ENCODE data around the gene C19orf44. TPM values are rescaled to one million over a fixed set of nuclear protein-coding genes. Genes with fewer than 3 reads are reported as not detected.

Gene C19orf44
- polyA plus RNA-seq, 1 experiment = 3.4 TPM

DNA sequence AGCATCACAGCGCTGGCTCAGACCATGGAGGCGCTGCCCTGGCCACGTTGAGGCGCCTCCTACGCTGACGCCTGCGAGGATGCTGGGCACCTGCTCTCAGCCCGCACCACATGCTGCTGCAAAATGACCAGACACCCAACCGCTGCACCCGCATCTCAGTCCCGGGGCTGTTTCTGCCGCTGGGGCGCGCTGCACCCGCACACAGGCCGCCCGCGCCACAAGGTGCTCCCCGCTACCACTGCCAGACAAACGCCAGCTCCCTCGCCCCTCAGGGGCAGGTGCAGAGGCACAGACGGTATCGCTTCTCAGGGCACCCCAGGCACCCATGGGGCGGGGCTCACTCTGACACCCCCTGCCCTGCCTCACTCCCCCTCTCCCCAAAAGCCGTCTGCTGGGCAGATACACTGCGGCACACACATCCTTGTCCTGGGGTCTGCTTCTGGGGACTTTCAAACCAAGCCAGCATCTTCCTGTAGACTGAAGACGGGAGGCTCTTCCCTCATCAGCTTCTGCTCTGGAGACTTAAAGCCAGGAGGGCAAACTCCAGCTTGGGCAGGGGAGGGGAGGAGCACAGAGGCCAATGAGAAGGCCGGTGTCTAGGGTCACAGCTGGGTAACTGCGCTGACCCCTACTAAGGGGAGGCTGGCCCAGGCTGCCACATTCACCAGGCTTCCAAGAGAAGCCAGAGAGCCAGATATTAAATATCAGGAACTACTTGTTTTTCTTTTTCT lies 29.7 kb downstream of the C19orf44 start:
- TF ChIP-seq, protein P1, sequence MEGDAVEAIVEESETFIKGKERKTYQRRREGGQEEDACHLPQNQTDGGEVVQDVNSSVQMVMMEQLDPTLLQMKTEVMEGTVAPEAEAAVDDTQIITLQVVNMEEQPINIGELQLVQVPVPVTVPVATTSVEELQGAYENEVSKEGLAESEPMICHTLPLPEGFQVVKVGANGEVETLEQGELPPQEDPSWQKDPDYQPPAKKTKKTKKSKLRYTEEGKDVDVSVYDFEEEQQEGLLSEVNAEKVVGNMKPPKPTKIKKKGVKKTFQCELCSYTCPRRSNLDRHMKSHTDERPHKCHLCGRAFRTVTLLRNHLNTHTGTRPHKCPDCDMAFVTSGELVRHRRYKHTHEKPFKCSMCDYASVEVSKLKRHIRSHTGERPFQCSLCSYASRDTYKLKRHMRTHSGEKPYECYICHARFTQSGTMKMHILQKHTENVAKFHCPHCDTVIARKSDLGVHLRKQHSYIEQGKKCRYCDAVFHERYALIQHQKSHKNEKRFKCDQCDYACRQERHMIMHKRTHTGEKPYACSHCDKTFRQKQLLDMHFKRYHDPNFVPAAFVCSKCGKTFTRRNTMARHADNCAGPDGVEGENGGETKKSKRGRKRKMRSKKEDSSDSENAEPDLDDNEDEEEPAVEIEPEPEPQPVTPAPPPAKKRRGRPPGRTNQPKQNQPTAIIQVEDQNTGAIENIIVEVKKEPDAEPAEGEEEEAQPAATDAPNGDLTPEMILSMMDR (IDR thresholded peaks at IDR 0.05; ENCODE audit: insufficient read depth, low read depth, low read length) = no peak
- ChIA-PET CTCF (interaction anchor here (0.8 kb wide), 1 partner anchor 12 kb away, joined by 3 read pairs; no protein-coding TSS in a partner anchor), POLR2A (no interaction called here)

DNA sequence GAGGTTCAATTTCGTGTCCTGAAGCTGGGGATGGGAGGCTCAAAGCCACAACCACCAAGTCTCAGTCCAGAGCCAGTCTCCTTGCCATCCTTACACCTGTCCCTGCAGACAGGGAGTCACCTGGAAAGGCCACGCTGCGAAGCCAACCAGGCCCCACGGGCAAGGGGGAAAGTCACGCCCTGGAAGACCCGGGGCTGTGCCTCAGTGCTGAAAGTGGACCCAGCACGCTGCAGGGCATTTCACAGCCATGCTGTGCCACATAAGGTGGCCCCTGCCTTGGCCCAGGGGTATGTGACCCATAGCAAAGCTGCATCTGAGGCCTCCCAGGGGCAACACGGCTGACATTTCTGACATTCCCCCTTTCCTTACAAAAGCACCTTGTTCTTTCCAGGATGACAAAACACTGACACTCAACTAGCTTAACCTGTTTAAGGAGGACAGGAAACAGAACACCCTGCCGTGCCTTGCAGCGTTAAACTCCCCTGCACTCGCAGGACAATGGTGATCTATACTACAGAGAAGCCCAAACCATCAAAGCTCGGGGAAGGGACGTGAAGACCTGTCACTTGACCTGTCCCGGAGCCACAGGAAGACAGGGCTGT lies 31.2 kb downstream of the C19orf44 start:
- H3K36me3 ChIP-seq (ENCODE audit: control insufficient read depth, insufficient read depth, low read length) = peaks cover 75% of the 10 kb centered on the region
- no peaks in the 10 kb centered on the region for H3K27me3 ChIP-seq (ENCODE audit: control insufficient read depth, insufficient read depth, low read length)
- DNase-seq (ENCODE audit: low read depth) = no peak
- ChIA-PET POLR2A (no interaction called here), CTCF (interaction anchor here (1.1 kb wide), 1 partner anchor 14 kb away, joined by 3 read pairs; no protein-coding TSS in a partner anchor)
- TF ChIP-seq, protein P1 (IDR thresholded peaks at IDR 0.05; ENCODE audit: insufficient read depth, low read depth, low read length) = no peak
- no peak overlapping the region for H3K4me3 ChIP-seq (ENCODE audit: low read depth, low read length)

More for the DNA sequence above, 29.7 kb downstream of the C19orf44 start:
- H3K4me3 ChIP-seq (ENCODE audit: low read depth, low read length) = no peak overlapping the region
- no peak for DNase-seq (ENCODE audit: low read depth)
- H3K36me3 ChIP-seq (ENCODE audit: control insufficient read depth, insufficient read depth, low read length) = peaks cover 69% of the 10 kb centered on the region
- no peaks in the 10 kb centered on the region for H3K27me3 ChIP-seq (ENCODE audit: control insufficient read depth, insufficient read depth, low read length)

DNA sequence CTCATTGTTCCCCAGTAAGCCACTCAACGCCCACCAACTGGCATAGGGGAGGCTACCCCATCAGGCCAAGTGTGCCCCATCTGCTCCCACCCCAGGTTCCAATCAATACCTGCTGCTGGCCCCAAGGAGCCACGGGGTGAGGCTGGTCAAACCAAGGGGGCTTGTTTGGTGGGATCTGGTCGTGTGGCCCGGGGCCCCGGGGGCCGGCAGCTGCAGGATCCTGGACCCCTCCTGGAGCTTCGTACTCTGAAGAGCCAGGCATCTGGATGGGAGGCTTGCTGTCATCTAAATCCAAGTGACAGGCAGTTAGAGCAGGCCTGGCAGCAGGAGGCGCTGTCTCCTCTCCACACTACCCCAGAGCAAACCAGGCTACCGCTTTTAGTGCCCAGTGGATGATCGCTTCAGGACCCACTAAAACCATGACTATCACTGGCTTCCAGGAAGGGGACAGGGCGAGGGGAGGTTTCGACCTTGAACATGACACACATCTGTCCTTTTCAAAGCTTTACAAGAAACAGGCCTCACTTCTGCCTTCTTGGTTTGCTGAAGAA lies 31.9 kb downstream of the C19orf44 start:
- H3K4me3 ChIP-seq (ENCODE audit: low read depth, low read length) = no peak overlapping the region
- ChIA-PET POLR2A (no interaction called here), CTCF (interaction anchor here (1.1 kb wide), 1 partner anchor 13 kb away, joined by 3 read pairs; no protein-coding TSS in a partner anchor)
- TF ChIP-seq, protein P1 (IDR thresholded peaks at IDR 0.05; ENCODE audit: insufficient read depth, low read depth, low read length) = peak; percentile 28
- DNase-seq (ENCODE audit: low read depth) = no peak
- H3K27me3 ChIP-seq (ENCODE audit: control insufficient read depth, insufficient read depth, low read length) = no peaks in the 10 kb centered on the region
- H3K36me3 ChIP-seq (ENCODE audit: control insufficient read depth, insufficient read depth, low read length) = peaks cover 74% of the 10 kb centered on the region

DNA sequence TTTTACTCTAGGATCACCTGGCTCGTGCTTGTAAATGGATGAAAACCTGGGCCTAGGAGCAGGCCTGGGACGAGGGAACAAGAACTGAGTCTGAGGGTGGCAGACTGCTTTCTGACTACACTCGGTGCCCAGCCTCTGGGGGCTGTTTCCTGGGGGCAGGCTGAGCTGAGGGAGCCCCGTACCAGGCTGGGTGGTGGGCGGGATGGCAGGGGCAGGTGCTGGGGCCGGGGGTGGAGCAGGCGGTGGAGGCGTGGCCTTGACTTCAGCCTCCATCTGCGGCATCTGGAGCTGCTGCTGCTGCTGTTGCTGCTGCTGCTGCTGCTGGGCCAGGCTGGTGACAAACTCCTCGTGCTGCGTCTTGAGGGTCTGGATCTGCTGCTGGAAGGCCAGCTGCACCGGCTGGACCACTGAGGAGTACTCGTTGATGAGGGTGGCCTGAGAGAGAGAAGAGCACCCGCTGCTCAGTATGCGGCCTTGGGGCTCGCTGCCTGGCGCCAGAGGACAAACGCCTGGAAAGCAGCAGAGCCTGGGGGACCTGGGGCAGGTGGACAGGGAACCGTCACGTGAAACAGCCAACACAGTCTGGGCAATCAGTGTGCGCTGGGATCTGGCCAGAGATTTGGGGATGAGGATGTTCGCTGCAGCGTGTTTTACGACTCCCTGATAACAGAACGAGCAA lies 33.4 kb downstream of the C19orf44 start:
- no peak for DNase-seq (ENCODE audit: low read depth)
- Histone ChIP-seq H3K4me3 (ENCODE audit: low read depth, low read length) (no peak overlapping the region), H3K36me3 (ENCODE audit: control insufficient read depth, insufficient read depth, low read length) (peaks cover 67% of the 10 kb centered on the region), H3K27me3 (ENCODE audit: control insufficient read depth, insufficient read depth, low read length) (no peaks in the 10 kb centered on the region)
- CTCF ChIA-PET = interaction anchor here (1.0 kb wide), 1 partner anchor 117 kb away, joined by 3 read pairs; no protein-coding TSS in a partner anchor
- TF ChIP-seq, protein P1 (IDR thresholded peaks at IDR 0.05; ENCODE audit: insufficient read depth, low read depth, low read length) = no peak
- POLR2A ChIA-PET = no interaction called here
